ENCODE measurements around the gene CFAP74.

The CFAP74 gene

DNA sequence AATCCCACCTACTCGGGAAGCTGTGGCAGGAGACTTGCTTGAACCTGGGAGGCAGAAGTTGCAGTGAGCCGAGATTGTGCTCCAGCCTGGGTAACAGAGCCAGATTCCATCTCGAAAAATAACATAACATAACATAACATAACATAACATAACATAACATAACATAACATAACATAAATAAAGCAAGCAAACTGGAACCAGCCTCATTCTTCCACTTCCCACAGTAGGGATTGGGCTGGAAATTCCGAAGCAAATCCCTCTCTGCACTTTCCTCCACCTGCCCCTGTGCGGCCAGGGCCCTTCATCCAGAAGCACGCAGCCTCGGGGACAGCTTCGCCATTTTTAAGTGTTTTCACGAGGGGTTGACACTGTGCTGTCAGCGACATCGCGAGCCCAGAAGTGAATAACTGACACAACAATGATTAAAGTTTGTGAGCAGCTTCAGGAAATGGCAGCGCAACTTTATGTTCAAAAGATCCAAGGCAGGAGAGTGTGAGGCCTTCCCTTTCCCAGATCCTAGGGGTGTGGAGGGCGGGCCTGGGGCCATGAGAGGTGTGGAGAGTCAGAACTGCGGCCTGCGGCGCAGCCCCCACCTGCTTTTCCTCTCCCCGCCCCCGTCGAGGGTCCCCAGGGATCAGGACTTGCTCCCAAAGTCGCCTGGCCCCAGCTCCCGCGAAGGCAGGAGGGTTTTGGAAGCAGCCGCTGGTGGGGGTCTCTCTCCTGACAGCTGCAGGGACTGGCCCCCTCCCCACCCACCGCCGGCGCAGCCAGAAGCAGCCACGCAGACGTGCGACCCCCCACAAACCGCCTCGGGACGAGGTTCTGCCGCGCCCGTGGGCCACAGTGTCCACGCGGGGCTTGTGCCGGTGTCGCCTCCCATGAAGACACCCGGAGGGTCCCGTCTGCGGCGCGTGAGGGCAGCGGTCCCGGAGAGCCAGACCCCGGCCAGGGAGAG is 14.9 kb upstream of the CFAP74 start:
- DNase-seq: no peak

DNA sequence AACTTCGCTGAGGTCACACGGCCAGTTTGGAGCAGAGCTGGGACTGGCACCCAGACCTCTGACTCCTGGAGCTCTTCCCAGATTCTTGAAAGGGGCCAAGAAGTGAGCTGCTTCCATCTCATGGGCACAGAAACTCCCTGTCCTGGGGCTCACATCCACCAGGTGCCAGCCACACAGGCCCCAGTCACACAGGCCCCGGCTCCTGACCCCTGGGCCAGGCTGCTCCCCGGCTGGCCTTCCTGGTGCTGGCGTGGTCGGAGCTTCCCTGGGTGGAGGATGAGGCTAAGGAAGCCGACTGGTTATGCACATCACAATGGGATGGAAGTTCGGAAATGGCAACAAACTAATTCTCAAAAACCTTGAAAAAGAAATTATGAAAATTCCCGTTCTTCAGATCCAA is 12.5 kb upstream of the CFAP74 start:
- DNase-seq: no peak

GRCh38 chr1:2014741-2015735 is 11.5 kb upstream of the CFAP74 start:
- no peak for DNase-seq

DNA sequence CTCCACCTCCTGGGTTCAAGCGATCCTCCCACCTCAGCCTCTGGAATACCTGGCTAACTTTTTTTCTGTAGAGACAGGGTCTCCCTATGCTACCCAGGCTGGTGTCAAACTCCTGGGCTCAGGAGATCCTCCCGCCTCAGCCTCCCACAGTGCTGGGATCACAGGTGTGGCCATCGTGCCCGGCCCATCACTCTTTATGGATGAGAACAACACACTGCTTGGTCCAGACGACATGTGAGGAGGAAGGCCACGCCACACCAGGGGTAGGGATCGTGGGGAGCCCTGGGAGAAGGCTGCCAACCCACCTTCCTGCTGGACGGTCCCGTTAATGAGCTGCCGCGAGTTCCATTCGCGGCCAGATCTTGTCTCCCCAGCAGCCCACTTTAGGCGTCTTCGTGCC is 10.6 kb upstream of the CFAP74 start:
- no peak for DNase-seq

GRCh38 chr1:2009101-2010053 is 5.8 kb upstream of the CFAP74 start:
- DNase-seq: no peak

GRCh38 chr1:2004856-2005255 is 1.3 kb upstream of the CFAP74 start:
- no peak for DNase-seq

DNA sequence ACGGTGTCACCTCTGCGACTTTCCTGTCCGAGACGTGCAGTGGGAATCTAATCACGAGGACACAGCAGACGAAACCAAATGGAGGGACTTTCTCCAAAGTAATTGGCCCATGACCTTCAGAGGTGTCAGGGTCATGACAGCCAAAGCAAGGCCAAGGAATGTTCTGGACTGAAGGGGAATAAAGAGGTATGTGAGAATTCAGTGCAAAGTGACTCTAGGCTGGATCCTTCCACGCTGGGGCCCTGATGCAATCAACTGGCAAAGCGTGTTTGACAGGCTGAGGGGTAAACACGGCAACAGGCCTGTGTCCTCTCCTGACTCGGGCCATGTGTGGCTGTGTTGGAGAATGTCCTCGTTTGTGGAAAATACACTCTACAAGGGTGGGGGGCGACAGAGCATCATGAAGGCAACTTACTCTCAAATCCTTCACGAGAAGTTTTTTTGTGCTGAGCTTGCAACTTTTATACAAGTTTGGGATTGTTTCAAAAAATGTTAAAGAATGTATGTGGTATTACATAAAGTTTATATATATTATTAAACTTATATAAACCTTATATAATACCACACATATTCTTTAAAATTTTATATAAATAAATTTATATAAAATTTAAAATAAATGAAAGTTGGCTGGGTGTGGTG is 1.7 kb downstream of the CFAP74 start:
- DNase-seq: no peak

DNA sequence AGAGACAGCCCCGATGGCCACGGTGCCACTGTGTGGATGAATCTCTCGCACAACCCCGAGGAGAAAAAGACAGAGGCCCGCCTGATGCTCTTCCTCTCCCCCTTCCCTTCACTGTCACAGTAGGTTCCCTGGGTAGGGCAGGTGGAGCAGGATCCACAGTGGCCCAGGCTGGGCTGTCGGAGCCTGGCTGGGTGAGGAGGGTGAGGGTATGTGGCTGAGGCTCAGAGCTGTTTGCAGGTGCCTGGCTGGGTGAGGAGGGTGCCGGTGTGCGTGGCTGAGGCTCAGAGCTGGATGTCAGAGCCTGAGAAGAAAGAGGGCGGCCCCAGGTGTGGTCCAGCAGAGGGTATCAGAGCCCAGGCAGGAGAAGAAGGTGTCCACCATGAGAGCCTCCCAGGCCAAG is 2.7 kb downstream of the CFAP74 start:
- no peak for DNase-seq

DNA sequence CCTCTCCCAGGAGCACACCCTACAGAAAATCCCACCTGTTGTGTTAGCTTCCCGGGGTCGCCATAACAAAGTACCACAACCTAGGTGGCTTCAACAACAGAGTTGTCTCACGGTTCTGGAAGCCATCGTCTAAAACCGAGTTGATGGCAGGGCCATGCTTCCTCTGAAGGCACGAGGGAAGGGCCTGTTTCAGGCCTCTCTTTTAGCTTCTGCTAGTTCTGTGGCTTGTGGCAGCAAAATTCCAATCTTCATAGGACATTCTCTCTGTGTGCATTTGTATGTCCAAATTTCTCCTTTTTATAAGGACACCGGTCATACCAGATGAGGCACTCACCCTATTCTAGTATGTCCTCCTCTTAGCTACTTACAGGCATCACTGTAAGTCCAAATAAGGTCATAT is 3.2 kb downstream of the CFAP74 start:
- DNase-seq: no peak

DNA sequence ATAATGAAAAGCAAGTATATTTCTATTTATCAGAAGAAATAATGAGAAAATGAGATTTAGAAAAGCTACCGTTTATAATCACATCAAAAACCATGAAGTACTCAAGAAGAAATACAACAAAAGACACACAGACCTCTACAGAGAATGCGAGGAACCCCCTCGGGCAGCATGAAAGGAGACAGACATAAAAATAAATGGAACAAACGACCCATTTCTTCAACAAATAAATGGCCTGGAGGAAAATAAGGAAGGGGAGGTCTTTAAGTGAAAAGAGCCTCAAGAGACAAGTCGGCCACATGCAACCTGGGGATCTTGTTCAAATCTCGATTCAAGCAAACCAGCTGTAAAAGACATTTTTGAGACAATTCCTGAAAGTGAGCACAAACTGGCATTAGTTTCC is 6.0 kb downstream of the CFAP74 start:
- DNase-seq: no peak

DNA sequence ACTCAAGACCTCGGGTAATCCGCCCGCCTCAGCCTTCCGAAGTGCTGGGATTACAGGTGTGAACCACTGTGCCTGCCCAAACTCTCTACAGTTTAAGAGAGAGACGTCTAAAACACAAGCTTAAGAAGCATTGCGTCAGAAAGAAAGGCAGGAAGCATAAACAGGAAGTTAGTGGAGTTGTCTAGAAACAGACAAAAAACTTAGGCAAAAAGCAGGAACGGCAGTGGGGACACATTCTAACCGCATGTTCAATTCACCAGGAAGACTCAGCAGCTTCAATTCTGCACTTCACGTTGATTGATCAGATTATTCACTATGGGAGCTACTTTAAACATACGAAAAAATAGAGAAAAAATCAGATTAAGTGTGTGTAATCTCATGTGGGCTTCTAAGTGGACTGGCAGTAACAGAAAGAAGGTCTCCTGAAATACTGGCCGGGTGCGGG is 7.4 kb downstream of the CFAP74 start:
- no peak for DNase-seq

DNA sequence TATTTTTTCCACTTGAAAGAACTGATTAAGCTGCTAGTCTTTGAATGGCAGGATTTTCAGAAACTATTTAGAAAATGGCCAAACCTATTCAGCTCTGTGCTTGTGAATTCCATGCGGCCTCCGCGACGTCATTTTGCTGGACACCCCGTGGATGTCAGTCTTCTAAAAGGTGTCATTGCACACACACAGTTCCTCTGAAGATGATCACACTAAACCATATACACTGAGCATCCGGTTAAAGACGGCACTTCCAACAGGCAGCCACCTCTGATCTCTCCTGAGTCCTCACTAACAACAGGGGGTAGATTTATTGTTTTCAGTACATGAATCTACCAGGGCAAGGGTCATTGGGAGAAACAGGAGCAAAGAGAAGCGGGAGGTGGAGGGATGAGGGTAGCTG is 9.1 kb downstream of the CFAP74 start:
- no peak for DNase-seq

DNA sequence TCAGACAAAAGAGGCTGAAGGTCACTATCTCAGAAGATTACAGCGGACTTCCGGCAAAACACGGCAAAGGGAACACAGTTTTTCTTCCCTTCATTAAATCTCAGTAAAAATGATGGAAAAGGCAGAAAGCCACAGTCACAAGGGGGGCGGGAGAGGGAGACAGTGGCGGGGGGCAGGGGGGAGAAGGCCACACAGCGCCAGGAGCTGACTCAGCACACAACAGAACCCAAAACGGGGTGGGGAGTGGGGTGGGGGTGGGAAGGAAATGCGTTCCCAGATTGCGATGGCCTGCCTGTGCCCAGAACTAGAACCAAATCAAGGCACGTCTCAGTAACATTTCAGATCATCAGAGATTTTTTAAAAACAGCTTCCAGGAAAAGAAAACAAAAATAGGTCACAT is 13.4 kb downstream of the CFAP74 start:
- DNase-seq: no peak

DNA sequence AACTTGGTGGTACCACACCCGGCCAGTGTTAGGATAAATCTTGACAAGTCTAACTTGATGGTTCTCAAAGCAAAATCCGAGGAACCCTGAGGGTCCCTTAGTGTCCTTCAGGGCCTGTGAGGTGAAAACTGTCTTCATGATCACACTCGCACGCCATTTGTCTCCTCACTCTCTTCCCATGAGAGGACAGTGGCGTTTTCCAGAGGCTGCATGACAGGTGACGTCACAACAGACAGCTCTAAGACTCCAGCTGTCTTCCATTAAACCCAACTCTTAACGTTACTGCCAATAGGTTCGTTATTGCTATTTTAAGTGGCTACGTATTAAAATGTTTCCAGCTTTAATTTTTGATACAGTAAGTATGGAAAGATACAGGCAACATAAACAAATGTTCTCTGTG is 13.8 kb downstream of the CFAP74 start:
- DNase-seq: no peak

GRCh38 chr1:1989102-1989542 is 14.5 kb downstream of the CFAP74 start:
- DNase-seq: no peak

DNA sequence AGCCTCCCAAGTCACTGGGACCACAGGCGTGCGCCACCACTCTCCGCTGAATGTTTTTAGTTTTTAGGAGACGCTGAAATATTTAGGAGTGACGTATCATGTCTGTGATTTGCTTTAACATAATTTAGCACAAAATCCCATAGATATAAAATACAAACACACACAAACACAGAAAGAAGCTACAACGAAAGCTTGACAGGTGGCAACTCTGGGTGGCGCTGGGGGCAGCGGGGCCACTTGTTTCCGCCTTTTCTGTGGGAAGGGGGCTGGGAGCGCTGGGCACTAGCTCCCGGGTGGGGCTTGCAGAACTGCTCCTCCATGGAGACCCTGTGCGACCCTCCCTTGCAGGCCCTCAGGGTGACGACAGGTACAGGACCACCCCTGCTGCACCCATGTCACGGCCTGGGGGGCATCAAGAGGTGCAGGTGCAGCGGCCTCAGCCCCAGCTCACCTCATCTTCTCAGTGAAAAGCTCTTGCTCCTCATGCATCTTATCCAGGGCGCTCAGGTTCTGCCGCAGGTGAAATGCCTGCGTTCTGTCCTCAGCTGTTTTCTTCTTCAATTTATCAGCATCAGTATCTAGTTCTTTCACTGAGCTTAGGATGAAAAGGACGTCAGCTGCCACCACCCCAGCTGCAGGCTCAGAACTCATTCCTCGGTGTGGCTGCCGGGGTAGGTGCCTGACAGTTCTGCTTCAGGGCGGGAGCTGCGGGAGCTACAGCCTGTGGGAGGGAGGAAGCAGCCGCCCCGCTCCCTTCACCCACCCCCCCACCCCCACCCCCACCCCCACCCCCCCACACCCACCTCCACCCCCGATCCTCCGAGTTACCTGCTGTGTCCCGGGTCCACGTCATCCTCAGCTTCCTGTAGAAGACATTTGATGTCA is 15.3 kb downstream of the CFAP74 start:
- DNase-seq: no peak

- no peak for DNase-seq
Observed at GRCh38 chr1:1987142-1987510, 16.5 kb downstream of the CFAP74 start.

DNA sequence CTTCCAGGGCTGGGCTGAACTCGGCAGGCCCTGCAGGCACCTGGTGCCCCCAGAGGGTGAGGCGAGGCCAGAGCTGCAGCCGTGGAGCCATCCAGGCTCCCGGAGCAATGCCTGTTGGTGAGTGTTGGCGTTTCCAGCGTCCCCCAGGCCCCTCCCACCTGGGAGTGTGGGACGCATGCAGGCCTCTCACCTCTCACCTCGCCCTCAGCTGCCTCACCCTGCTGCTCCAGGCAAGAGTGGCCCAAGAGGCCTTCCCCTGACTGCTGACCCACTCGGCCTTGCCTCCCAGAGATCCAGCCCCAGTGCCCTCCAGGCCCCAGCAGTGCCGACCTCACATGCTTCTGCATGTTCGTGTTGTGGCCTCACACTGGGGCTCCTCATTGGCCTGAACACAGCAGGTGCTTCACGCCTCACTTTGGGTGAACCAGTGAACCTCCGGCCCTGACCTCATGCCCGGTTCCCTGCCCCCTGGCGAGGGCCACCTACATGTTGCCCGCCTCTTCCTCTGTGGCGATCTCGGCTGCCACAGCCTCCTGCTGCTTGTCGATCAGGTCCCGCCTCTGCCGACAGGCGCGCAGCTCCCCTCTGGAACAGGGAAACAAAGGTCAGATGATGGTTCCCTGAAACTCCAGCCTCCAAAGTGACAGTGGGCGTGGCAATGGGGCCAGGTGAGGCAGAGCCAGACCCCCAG is 17.0 kb downstream of the CFAP74 start:
- DNase-seq: no peak

DNA sequence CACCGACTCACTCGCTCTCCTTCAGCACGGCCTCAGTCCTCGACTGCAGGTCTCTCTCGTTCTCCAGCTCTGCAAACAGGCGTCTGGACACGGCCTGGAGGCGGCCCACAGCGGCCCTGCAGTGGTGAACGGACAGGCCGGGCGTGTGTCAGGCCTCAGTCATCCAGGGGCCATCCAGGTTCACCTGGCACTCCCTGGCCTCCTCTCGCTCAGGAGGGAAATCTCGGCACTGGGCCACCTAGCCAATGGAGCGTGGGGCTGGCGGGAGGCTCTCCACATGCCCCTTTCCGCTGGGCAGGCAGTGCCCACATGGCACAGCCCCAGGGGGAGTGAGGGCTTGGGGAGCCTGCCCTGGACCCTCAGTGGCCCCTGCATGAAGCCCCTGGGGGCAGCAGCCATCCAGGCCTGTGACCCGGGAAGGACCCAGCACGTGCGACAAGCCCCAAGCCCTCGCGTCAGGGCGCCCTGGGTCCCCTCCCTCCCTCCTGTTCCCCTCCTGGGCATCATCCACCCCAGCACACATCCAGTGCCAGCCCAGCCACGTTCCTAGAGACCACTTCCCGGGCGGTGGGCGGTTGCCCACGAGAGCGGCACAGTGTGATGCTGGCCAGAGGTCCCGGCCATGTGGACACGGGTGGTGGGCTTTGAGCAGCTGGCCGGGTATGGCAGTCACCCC is 18.1 kb downstream of the CFAP74 start:
- no peak for DNase-seq
